Urinary bladder (tissue), 4 donors: ENCODE measurements around the gene KLHL14. TPM values are rescaled to one million over a fixed set of nuclear protein-coding genes. Genes with fewer than 3 reads are reported as not detected.
"Not testable (repeated sequence)": the region's sequence is repeated elsewhere in the genome, so short reads cannot be mapped to it uniquely, and the experiment has no call there.

ENCODE experiments used
- DNase-seq: peaks from one replicate; pipeline ENCODE4 v3.0.0-alpha.2; 2015; ENCODE audit errors: extremely low spot score
- H3K27ac ChIP-seq: one replicate; pipeline ENCODE4 v1.5.1; 2013; ENCODE audit warnings: low read depth, mild to moderate bottlenecking, moderate library complexity
- H3K36me3 ChIP-seq: one replicate; pipeline ENCODE4 v1.6.1; 2013; ENCODE audit warnings: mild to moderate bottlenecking, moderate library complexity; ENCODE audit not compliant: insufficient read depth
- H3K4me1 ChIP-seq: one replicate; pipeline ENCODE4 v1.6.1; 2013; ENCODE audit warnings: mild to moderate bottlenecking, moderate library complexity; ENCODE audit not compliant: insufficient read depth
- H3K4me3 ChIP-seq: one replicate; pipeline ENCODE4 v1.5.1; 2013; ENCODE audit warnings: low read depth, low read length
- WGBS: extraction: QIAGEN DNeasy Blood & Tissue Kit; methylation state at CpG from one replicate; pipeline ENCODE4 v1.1.7; 2013; 5-methylcytosine and 5-hydroxymethylcytosine counted together
- polyA plus RNA-seq: library from polyadenylated mRNA; stranded (reverse); fragments of 200-250 nt; gene quantifications from one replicate; pipeline ENCODE4 v1.2.3, GENCODE V29; 2013
- total RNA-seq: library from RNA; depleted of rRNA; stranded (reverse); fragments of >200 nt; gene quantifications from one replicate; pipeline ENCODE4 v1.2.3, GENCODE V29; 2014
- donor health status: healthy with polysubstance abuse.
- donor health status: healthy.

KLHL14 gene
- total and polyA plus RNA-seq, 2 donors: 0.39 to 1.5 TPM

GRCh38 chr18:32677578-32677977, 95.2 kb downstream of the KLHL14 start:
- H3K36me3 ChIP-seq: no peaks in the 10 kb centered on the region
- H3K4me3 ChIP-seq: no peak overlapping the region
- H3K4me1 ChIP-seq: no peaks in the 10 kb centered on the region
- H3K27ac ChIP-seq: no peak overlapping the region
- DNase-seq: no peak

DNA sequence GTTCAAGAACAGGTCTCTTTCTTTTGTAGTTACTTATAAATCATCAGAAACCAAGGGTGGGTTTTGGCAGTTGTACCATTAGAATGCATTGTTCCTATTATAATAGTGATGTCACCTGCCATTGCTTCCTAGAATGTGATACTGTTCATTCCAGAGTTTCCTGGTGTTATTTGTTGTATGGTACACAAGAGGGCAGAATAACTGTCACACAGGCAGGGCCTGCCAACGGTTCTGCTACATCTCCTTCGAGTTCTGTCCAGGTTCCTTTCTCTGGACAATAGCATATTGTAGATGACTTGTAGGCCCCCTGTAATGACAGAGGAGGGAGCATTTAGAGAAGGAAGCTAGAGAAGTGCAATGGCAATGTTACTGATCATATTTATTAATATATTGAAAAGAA, 98.3 kb downstream of the KLHL14 start:
- DNase-seq: no peak
- no peaks in the 10 kb centered on the region for H3K36me3 ChIP-seq
- WGBS: 39% methylated on average over 2 of the region's 2 CpGs
- H3K4me3 ChIP-seq: no peak overlapping the region
- no peaks in the 10 kb centered on the region for H3K4me1 ChIP-seq
- no peak overlapping the region for H3K27ac ChIP-seq

DNA sequence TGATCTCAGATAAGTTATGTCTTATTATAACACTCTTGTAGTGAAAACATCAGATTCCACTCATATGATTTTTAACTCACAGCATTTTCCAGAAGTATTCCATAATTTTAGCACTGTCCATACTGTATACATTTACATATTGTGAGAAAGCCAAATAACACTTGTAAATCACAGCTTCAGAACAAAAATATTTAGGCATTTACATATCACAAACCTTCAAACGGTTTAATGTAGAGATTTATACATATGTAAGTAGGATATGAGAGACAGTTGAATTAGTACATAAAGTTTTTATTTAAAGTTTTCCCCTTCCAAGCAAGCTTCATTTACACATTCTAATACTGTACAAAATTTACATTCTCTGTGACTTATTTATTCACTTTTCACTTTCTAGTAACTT, 100.4 kb downstream of the KLHL14 start:
- H3K27ac ChIP-seq: no peak overlapping the region
- no peak for DNase-seq
- WGBS: 33% methylated on average over 1 of the region's 1 CpG
- no peaks in the 10 kb centered on the region for H3K36me3 ChIP-seq
- no peak overlapping the region for H3K4me3 ChIP-seq
- no peaks in the 10 kb centered on the region for H3K4me1 ChIP-seq

DNA sequence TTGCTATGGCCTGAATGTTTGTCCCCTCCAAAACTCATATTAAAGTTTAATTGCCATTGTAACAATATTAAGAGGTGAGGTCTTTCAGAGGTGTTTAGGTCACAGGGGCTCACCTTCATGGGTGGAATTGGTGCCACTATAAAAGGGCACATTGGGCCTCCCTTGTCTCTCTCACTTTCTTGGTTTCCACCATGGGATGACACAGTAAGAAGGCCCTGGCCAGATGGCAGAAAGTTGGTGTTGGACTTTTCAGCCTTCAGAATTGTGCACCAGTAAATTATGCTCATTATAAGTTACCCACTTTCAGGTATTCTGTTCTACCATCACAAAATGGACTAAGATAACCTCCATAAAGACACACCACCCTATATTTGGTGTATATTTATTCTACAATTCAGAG, 102.1 kb downstream of the KLHL14 start:
- Histone ChIP-seq H3K4me1 (no peaks in the 10 kb centered on the region), H3K36me3 (no peaks in the 10 kb centered on the region), H3K4me3 (no peak overlapping the region), H3K27ac (no peak overlapping the region)
- DNase-seq: no peak

DNA sequence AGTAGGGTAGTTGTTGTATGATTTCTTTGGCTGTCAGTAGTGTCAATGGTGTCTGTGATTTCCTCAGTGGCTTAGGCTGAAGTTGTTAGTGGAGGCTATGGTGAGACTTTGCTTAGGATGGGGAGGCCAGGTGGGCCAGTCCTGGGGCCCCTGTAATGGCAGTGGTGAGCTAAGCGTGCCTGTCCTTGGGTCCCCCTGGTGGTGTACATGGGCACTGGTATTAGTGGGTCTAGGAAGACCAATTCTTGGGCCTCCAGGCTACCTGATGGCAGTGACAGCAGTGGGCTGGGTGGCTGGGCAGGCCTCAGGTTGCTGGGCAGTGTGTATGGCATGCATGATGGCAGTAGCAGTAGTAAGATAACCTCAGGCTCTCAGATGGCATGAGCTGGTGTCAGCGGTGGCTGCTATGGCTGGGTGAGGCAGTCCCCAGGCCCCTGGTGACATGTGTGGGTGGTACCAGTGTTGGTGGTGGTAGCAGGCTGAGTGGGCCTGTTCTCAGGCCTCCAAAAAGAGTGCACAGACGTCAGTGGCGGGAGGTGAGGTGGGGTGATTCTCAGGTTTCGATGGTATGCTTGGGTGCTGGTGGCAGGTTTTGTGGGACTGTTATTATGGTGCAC, 103.2 kb downstream of the KLHL14 start:
- H3K4me1 ChIP-seq: no peaks in the 10 kb centered on the region
- no peak for DNase-seq
- no peak overlapping the region for H3K27ac ChIP-seq
- 81% methylated on average over 5 of the region's 5 CpGs for WGBS
- no peak overlapping the region for H3K4me3 ChIP-seq
- no peaks in the 10 kb centered on the region for H3K36me3 ChIP-seq

- H3K36me3 ChIP-seq: no peaks in the 10 kb centered on the region
- no peak overlapping the region for H3K4me3 ChIP-seq
- WGBS: 90% methylated on average over 1 of the region's 1 CpG
- no peak for DNase-seq
- H3K4me1 ChIP-seq: no peaks in the 10 kb centered on the region
- no peak overlapping the region for H3K27ac ChIP-seq
Observed at GRCh38 chr18:32668956-32669355, 103.9 kb downstream of the KLHL14 start.

DNA sequence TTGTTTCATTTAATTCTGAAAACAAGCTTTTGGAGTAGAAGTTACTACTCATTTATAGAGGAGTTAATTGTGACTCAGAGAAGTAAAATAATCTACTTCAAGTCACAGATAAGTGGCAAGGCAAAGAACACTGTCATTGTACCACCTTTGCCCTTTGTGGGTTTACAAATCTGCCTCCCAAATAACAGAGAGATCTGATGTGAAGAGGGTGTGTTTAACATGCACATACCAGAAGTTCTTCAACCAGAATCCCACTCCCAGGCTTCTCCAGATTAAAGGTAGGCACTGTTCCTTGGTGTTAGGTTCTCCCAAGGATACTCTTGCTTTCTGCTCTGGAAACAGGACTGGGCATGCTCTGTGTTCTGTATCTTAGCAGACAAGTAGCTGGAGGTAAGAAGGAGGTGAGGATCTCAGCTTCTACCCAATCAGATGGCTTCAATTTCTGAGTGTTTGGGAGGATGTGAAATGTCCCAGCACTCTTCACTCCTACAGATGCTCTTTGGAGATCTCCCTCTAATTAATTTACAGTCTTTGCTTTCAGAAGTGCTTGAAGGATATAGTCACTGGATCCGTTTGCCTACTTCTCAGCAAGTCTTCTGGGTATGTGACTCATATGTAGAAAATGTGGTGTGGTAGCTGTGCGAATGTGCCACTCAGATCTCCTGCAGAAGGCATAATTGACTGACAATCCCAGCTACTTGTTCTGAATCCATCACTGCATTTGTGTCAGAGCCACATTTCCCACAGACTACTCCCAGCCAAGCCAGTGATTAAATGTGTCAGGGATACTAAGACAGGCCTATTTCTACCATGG, 111.1 kb downstream of the KLHL14 start:
- WGBS: 68% methylated on average over 2 of the region's 2 CpGs
- Histone ChIP-seq H3K36me3 (no peaks in the 10 kb centered on the region), H3K4me1 (no peaks in the 10 kb centered on the region), H3K4me3 (no peak overlapping the region), H3K27ac (no peak overlapping the region)
- no peak for DNase-seq

GRCh38 chr18:32654507-32654906, 118.3 kb downstream of the KLHL14 start:
- WGBS: 85% methylated on average over 3 of the region's 3 CpGs
- DNase-seq, H3K4me3 ChIP-seq, H3K27ac ChIP-seq, H3K36me3 ChIP-seq, H3K4me1 ChIP-seq: not testable (repeated sequence)

DNA sequence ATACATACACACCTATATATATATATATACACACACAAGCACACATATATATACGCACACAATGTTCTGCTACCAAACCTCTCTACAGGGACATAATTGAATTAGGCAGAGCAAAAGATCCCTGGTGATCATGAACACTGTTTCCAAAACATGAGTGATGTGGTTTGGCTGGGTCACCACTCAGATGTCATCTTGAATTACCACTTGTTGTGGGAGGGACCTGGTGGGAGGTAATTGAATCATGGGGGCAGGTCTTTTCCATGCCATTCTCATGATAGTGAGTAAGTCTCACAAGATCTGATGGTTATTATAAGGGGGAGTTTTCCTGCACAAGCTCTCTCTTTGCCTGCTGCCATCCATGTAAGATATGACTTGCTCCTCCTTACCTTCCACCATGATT, 135.2 kb downstream of the KLHL14 start:
- not testable (repeated sequence) for H3K36me3 ChIP-seq, H3K4me3 ChIP-seq, H3K27ac ChIP-seq, H3K4me1 ChIP-seq, DNase-seq
- WGBS: 92% methylated on average over 1 of the region's 1 CpG

DNA sequence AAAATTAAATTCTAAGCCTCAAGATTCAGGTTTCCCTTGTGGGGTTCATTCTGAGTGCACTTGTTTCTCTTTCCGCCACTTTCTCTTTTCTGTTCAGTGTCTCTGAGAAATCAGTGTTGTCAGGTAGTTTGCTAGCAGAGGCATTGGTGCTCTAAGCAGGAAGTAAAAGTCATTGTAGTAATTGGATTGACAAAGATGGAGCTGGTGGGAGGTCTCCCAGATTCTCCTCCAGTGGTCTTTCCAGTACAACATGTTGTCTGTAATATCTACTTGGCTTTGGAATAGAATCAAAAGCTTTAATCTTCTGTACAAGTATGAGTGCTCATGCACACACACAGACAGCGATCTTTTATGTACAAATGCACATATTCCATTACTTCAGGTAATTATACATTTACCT, 135.6 kb downstream of the KLHL14 start:
- H3K4me1 ChIP-seq: no peaks in the 10 kb centered on the region
- no peak overlapping the region for H3K27ac ChIP-seq
- 91% methylated on average over 2 of the region's 2 CpGs for WGBS
- DNase-seq: no peak
- no peaks in the 10 kb centered on the region for H3K36me3 ChIP-seq
- H3K4me3 ChIP-seq: no peak overlapping the region

DNA sequence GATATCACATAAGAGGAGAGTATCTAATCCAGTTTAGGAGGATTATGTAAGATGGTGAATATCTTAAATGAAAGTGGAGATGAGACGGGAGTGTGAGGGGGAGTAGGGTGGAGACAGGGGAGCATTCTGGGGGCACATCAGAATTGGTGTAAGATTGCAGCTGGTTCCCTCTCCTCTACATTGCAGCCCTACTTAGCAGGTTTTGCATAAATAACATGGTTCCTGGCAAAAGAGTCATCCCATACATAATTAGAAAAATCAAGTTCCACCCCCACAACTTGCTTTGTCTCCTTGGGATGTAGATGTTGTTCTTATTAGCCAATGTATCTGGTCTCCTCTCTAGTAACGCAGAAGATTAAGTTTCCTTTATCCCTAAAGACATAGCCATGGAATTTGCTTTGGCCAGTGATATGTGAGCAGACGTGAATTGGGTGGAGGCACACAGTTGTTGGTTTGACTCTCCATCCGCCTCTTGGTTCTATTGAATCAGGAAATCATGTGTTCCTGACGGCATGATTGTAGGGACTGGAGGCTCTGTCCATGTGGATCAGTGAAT, 137.9 kb downstream of the KLHL14 start:
- Histone ChIP-seq H3K36me3 (no peaks in the 10 kb centered on the region), H3K4me1 (no peaks in the 10 kb centered on the region), H3K27ac (no peak overlapping the region), H3K4me3 (no peak overlapping the region)
- DNase-seq: no peak
- WGBS: 73% methylated on average over 5 of the region's 5 CpGs

GRCh38 chr18:32629981-32630700, 142.7 kb downstream of the KLHL14 start:
- H3K27ac ChIP-seq: no peak overlapping the region
- 74% methylated on average over 16 of the region's 16 CpGs for WGBS
- H3K4me1 ChIP-seq: no peaks in the 10 kb centered on the region
- DNase-seq: no peak
- H3K4me3 ChIP-seq: no peak overlapping the region
- H3K36me3 ChIP-seq: no peaks in the 10 kb centered on the region

GRCh38 chr18:32629292-32629691, 143.5 kb downstream of the KLHL14 start:
- DNase-seq: no peak
- Histone ChIP-seq H3K36me3 (no peaks in the 10 kb centered on the region), H3K4me3 (no peak overlapping the region), H3K4me1 (no peaks in the 10 kb centered on the region), H3K27ac (no peak overlapping the region)
- 98% methylated on average over 2 of the region's 2 CpGs for WGBS
